A549 (cell line): ENCODE data around the gene FGFR1OP2. TPM values are rescaled to one million over a fixed set of nuclear protein-coding genes. Genes with fewer than 3 reads are reported as not detected.

Experiments used
- ATAC-seq, 2 experiments: fragments of 200-7000 bp in 1 of 2; fragments of >200 bp in 1 of 2; cut with Nextera tagmentation in 1 of 2; cut with Tn5 transposase in 1 of 2; 3 replicates each; pipeline versions ENCODE4 v1.8.0 to v1.9.1; 2018 to 2020; ENCODE audit warnings: mild to moderate bottlenecking in 1 of 2, moderate library complexity in 1 of 2
- CTCF ChIA-PET: fragments of 300-600 bp; sonication (Branson Sonifier 250); formaldehyde crosslinking; extraction: SDS; loops from one replicate; lab custom pipeline; 2021; ENCODE audit warnings: antibody characterized with exemption, inconsistent platforms; lab: Yijun Ruan, JAX
- POLR2A ChIA-PET: fragments of 350-600 bp; formaldehyde crosslinking; extraction: SDS; loops from one replicate; lab custom pipeline; 2021; ENCODE audit warnings: antibody characterized with exemption, inconsistent platforms; lab: Yijun Ruan, JAX
- DNase-seq, 2 experiments: peaks; one replicate each; pipeline versions ENCODE4 v3.0.0 to v3.0.0-alpha.2; 2011 to 2016; ENCODE audit warnings: low read depth in 1 of 2, low spot score in 1 of 2
- FAIRE-seq: peaks from 2 replicates; lab custom pipeline; 2011; peaks lifted over from hg19 to GRCh38; lab: Jason Lieb, UNC
- H3K27ac ChIP-seq, 2 experiments: fragments of >200 bp; sonication (Bioruptor Twin); formaldehyde crosslinking; 3 replicates each; pipeline ENCODE4 v1.5.1; 2016 to 2017
- H3K4me1 ChIP-seq: fragments of >200 bp; sonication (Bioruptor Twin); formaldehyde crosslinking; 3 replicates; pipeline ENCODE4 v1.6.1; 2016
- H3K4me2 ChIP-seq: fragments of >200 bp; sonication (Bioruptor Twin); formaldehyde crosslinking; 3 replicates; pipeline ENCODE4 v1.6.1; 2016
- H3K4me3 ChIP-seq: fragments of >200 bp; sonication (Bioruptor Twin); formaldehyde crosslinking; 3 replicates; pipeline ENCODE4 v1.5.1; 2016
- H3K9me3 ChIP-seq: fragments of >200 bp; sonication (Bioruptor Twin); formaldehyde crosslinking; 3 replicates; pipeline ENCODE4 v1.6.1; 2016
- CBX8 ChIP-seq: fragments of 200-600 bp; sonication (generic); IDR thresholded peaks from 2 replicates; pipeline ENCODE4 v1.6.1; 2016
- CHD2 ChIP-seq: fragments of 150-350 bp; IDR thresholded peaks from 2 replicates; pipeline ENCODE4 v1.6.1; 2014; ENCODE audit warnings: low read length; ENCODE audit not compliant: partially characterized antibody
- CHD4 ChIP-seq: fragments of 200-600 bp; sonication (generic); IDR thresholded peaks from 2 replicates; pipeline ENCODE4 v1.6.1; 2016; ENCODE audit warnings: antibody characterized with exemption, mild to moderate bottlenecking, borderline replicate concordance
- EHF ChIP-seq: fragments of 250-450 bp; sonication (Bioruptor Pico); IDR thresholded peaks from 2 replicates; pipeline ENCODE4 v1.5.0; 2020; ENCODE audit warnings: mild to moderate bottlenecking
- ESRRA ChIP-seq: fragments of 150-350 bp; IDR thresholded peaks from 2 replicates; pipeline ENCODE4 v1.6.1; 2014; ENCODE audit warnings: mild to moderate bottlenecking, low read length, borderline replicate concordance
- FOSB ChIP-seq: fragments of 250-450 bp; sonication (Bioruptor Pico); IDR thresholded peaks from 2 replicates; pipeline ENCODE4 v1.5.0; 2020; ENCODE audit warnings: mild to moderate bottlenecking, moderate library complexity
- KDM1A ChIP-seq: fragments of 200-600 bp; sonication (generic); IDR thresholded peaks from 2 replicates; pipeline ENCODE4 v1.6.1; 2016; ENCODE audit warnings: low read depth, mild to moderate bottlenecking
- MAFK ChIP-seq: fragments of 450-650 bp; IDR thresholded peaks from 2 replicates; pipeline ENCODE4 v1.6.1; 2014; ENCODE audit not compliant: partially characterized antibody
- MAX ChIP-seq: IDR thresholded peaks from 2 replicates; pipeline ENCODE4 v1.6.1; 2012
- NFE2L2 ChIP-seq: fragments of 150-350 bp; conservative IDR thresholded peaks from 2 replicates; pipeline ENCODE4 v1.6.1; 2014; ENCODE audit warnings: low read length
- NR3C1 ChIP-seq: fragments of >200 bp; sonication (Bioruptor Twin); formaldehyde crosslinking; IDR thresholded peaks from 3 replicates; pipeline ENCODE4 v1.6.1; 2017
- RAD21 ChIP-seq, 2 experiments: fragments of >200 bp in 1 of 2; sonication (Bioruptor Twin) in 1 of 2; formaldehyde crosslinking in 1 of 2; IDR thresholded peaks in 1 of 2; conservative IDR thresholded peaks in 1 of 2; 2 replicates in 1 of 2; 3 replicates in 1 of 2; pipeline ENCODE4 v1.6.1; 2012 to 2018; ENCODE audit warnings: inconsistent platforms in 1 of 2
- RFX5 ChIP-seq: fragments of 450-650 bp; IDR thresholded peaks from 2 replicates; pipeline ENCODE4 v1.7.1; 2014; ENCODE audit warnings: antibody characterized with exemption, mild to moderate bottlenecking, moderate library complexity
- SMC3 ChIP-seq: fragments of >200 bp; sonication (Bioruptor Twin); formaldehyde crosslinking; IDR thresholded peaks from 3 replicates; pipeline ENCODE4 v1.6.1; 2018; ENCODE audit warnings: inconsistent platforms
- SREBF2 ChIP-seq: fragments of 450-650 bp; IDR thresholded peaks from 2 replicates; pipeline ENCODE4 v1.6.1; 2014; ENCODE audit warnings: mild to moderate bottlenecking, moderate library complexity
- TP53 ChIP-seq: fragments of 250-450 bp; sonication (Bioruptor Pico); IDR thresholded peaks from 2 replicates; pipeline ENCODE4 v1.5.0; 2021; ENCODE audit warnings: mild to moderate bottlenecking, moderate library complexity
- ZC3H11A ChIP-seq: fragments of 450-650 bp; IDR thresholded peaks from 2 replicates; pipeline ENCODE4 v1.6.1; 2014; ENCODE audit warnings: antibody characterized with exemption, mild to moderate bottlenecking
- WGBS: methylation state at CpG from one replicate; pipeline ENCODE4 v1.1.6; 2017; ENCODE audit errors: missing lambda C conversion rate; 5-methylcytosine and 5-hydroxymethylcytosine counted together
- polyA plus RNA-seq, 4 experiments: library from polyadenylated mRNA; depleted of rRNA in 3 of 4; stranded (reverse); fragments of >200 nt; fragmentation: RNase III in 1 of 4; extraction: RNeasy Plus Mini Kit Qiagen cat#74134 plus additional on column Dnase treatment in 1 of 4; gene quantifications; 2 replicates in 3 of 4; 3 replicates in 1 of 4; pipeline ENCODE4 v1.2.3, GENCODE V29; 2011 to 2017
- TF ChIP-seq, protein P1 (sequence below): fragments of 250-450 bp; sonication (Bioruptor Pico); IDR thresholded peaks from 2 replicates; pipeline ENCODE4 v1.5.0; 2021; ENCODE audit warnings: mild to moderate bottlenecking, moderate library complexity, borderline replicate concordance
- TF ChIP-seq, protein P2 (sequence below): fragments of 200-600 bp; sonication (generic); IDR thresholded peaks from 2 replicates; pipeline ENCODE4 v1.6.1; 2016; ENCODE audit warnings: antibody characterized with exemption, mild to moderate bottlenecking, moderate library complexity
- TF ChIP-seq, protein P3 (sequence below): fragments of 150-350 bp; IDR thresholded peaks from 2 replicates; pipeline ENCODE4 v1.6.1; 2014; ENCODE audit warnings: low read depth, mild to moderate bottlenecking, low read length

FGFR1OP2 gene
- polyA plus RNA-seq, 2 of the 4 experiments (the other 2 are of a cell fraction) = 36.3 to 51.1 TPM

- CTCF ChIA-PET = interaction anchor here (1.4 kb wide), 1 partner anchor 24 kb away, joined by 3 read pairs; no protein-coding TSS in a partner anchor
- Histone ChIP-seq H3K4me1 (peaks cover 6% of the 10 kb centered on the region; the same call in 1 of the 3 replicates), H3K4me3 (no peak overlapping the region), H3K4me2 (no peak overlapping the region), H3K27ac (no peak overlapping the region), H3K9me3 (no peaks in the 10 kb centered on the region)
- ATAC-seq = no peak
- TF ChIP-seq ESRRA (no peak), KDM1A (no peak)
- TF ChIP-seq, protein P1, sequence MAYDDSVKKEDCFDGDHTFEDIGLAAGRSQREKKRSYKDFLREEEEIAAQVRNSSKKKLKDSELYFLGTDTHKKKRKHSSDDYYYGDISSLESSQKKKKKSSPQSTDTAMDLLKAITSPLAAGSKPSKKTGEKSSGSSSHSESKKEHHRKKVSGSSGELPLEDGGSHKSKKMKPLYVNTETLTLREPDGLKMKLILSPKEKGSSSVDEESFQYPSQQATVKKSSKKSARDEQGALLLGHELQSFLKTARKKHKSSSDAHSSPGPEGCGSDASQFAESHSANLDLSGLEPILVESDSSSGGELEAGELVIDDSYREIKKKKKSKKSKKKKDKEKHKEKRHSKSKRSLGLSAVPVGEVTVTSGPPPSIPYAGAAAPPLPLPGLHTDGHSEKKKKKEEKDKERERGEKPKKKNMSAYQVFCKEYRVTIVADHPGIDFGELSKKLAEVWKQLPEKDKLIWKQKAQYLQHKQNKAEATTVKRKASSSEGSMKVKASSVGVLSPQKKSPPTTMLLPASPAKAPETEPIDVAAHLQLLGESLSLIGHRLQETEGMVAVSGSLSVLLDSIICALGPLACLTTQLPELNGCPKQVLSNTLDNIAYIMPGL (CRISPR knock-in tag) = no peak
- POLR2A ChIA-PET = no interaction called here
- FAIRE-seq = no peak
- no peak for DNase-seq
- WGBS = 84% methylated on average over 10 of the region's 10 CpGs
Measured at GRCh38 chr12:26987634-26988424, 49.6 kb downstream of the FGFR1OP2 start.

- Histone ChIP-seq H3K9me3 (no peaks in the 10 kb centered on the region), H3K27ac (no peak overlapping the region), H3K4me3 (no peak overlapping the region), H3K4me2 (no peak overlapping the region), H3K4me1 (peaks cover 6% of the 10 kb centered on the region; the same call in 1 of the 3 replicates)
- ChIA-PET CTCF (interaction anchor here (1.4 kb wide), 1 partner anchor 24 kb away, joined by 3 read pairs; no protein-coding TSS in a partner anchor), POLR2A (no interaction called here)
- ATAC-seq (no peak), DNase-seq (no peak), FAIRE-seq (no peak)
- TF ChIP-seq EHF (CRISPR knock-in tag) = no peak
- no peak for TF ChIP-seq CHD4
- no peak for TF ChIP-seq MAX
- TF ChIP-seq MAFK = no peak
- no peak for TF ChIP-seq NFE2L2
- TF ChIP-seq, protein P2, sequence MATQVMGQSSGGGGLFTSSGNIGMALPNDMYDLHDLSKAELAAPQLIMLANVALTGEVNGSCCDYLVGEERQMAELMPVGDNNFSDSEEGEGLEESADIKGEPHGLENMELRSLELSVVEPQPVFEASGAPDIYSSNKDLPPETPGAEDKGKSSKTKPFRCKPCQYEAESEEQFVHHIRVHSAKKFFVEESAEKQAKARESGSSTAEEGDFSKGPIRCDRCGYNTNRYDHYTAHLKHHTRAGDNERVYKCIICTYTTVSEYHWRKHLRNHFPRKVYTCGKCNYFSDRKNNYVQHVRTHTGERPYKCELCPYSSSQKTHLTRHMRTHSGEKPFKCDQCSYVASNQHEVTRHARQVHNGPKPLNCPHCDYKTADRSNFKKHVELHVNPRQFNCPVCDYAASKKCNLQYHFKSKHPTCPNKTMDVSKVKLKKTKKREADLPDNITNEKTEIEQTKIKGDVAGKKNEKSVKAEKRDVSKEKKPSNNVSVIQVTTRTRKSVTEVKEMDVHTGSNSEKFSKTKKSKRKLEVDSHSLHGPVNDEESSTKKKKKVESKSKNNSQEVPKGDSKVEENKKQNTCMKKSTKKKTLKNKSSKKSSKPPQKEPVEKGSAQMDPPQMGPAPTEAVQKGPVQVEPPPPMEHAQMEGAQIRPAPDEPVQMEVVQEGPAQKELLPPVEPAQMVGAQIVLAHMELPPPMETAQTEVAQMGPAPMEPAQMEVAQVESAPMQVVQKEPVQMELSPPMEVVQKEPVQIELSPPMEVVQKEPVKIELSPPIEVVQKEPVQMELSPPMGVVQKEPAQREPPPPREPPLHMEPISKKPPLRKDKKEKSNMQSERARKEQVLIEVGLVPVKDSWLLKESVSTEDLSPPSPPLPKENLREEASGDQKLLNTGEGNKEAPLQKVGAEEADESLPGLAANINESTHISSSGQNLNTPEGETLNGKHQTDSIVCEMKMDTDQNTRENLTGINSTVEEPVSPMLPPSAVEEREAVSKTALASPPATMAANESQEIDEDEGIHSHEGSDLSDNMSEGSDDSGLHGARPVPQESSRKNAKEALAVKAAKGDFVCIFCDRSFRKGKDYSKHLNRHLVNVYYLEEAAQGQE = no peak
- TF ChIP-seq FOSB (CRISPR knock-in tag) = no peak
- no peak for TF ChIP-seq CHD2
- 84% methylated on average over 4 of the region's 4 CpGs for WGBS
Measured at GRCh38 chr12:26988703-26989102, 50.4 kb downstream of the FGFR1OP2 start.

- 92% methylated on average over 4 of the region's 4 CpGs for WGBS
- DNase-seq (no peak), FAIRE-seq (no peak), ATAC-seq (no peak)
- ChIA-PET POLR2A (no interaction called here), CTCF (no interaction called here)
- Histone ChIP-seq H3K4me2 (no peak overlapping the region), H3K27ac (no peak overlapping the region), H3K4me3 (no peak overlapping the region), H3K9me3 (no peaks in the 10 kb centered on the region), H3K4me1 (peaks cover 6% of the 10 kb centered on the region; the same call in 1 of the 3 replicates)
- no peak for TF ChIP-seq SREBF2
- TF ChIP-seq CBX8 = no peak
- TF ChIP-seq, protein P3, sequence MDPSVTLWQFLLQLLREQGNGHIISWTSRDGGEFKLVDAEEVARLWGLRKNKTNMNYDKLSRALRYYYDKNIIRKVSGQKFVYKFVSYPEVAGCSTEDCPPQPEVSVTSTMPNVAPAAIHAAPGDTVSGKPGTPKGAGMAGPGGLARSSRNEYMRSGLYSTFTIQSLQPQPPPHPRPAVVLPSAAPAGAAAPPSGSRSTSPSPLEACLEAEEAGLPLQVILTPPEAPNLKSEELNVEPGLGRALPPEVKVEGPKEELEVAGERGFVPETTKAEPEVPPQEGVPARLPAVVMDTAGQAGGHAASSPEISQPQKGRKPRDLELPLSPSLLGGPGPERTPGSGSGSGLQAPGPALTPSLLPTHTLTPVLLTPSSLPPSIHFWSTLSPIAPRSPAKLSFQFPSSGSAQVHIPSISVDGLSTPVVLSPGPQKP = no peak
- no peak for TF ChIP-seq CHD2
- no peak for TF ChIP-seq RFX5
- TF ChIP-seq SMC3 = no peak
- TF ChIP-seq ZC3H11A = no peak
- TF ChIP-seq MAFK = no peak
- no peak for TF ChIP-seq NR3C1
- TF ChIP-seq TP53 (CRISPR knock-in tag) = no peak
- TF ChIP-seq RAD21 (conservative IDR thresholded peaks at IDR 0.05 in 1 of 2, IDR thresholded peaks at IDR 0.05 in 1 of 2) = no peak
Measured at GRCh38 chr12:26989873-26990272, 51.6 kb downstream of the FGFR1OP2 start.
